ENCODE measurements around the gene APLP2.

Gene APLP2

GRCh38 chr11:130179396-130180306 is 110.0 kb downstream of the APLP2 start:
- TF ChIP-seq CTCF (IDR thresholded peaks at IDR 0.05; ENCODE audit: insufficient read depth, low read length, poor library complexity, severe bottlenecking), result no peak
- Histone ChIP-seq H3K27me3 (replicated peaks; ENCODE audit: control insufficient read depth, insufficient read depth, low read length) (peaks cover 1% of the 10 kb centered on the region; the same call in 1 of the 2 replicates), H3K4me3 (replicated peaks; ENCODE audit: low read depth, low read length) (no peak overlapping the region), H3K36me3 (ENCODE audit: control insufficient read depth, insufficient read depth, low read length) (no peaks in the 10 kb centered on the region)
- no peak for DNase-seq (ENCODE audit: extremely low read depth, insufficient read length)

GRCh38 chr11:130180491-130180890 is 110.8 kb downstream of the APLP2 start:
- Histone ChIP-seq H3K36me3 (ENCODE audit: control insufficient read depth, insufficient read depth, low read length) (no peaks in the 10 kb centered on the region), H3K27me3 (replicated peaks; ENCODE audit: control insufficient read depth, insufficient read depth, low read length) (peaks cover 1% of the 10 kb centered on the region; the same call in 1 of the 2 replicates), H3K4me3 (replicated peaks; ENCODE audit: low read depth, low read length) (no peak overlapping the region)
- DNase-seq (ENCODE audit: extremely low read depth, insufficient read length), result no peak
- TF ChIP-seq CTCF (IDR thresholded peaks at IDR 0.05; ENCODE audit: insufficient read depth, low read length, poor library complexity, severe bottlenecking), result no peak

- Histone ChIP-seq H3K4me3 (replicated peaks; ENCODE audit: low read depth, low read length) (no peak overlapping the region), H3K27me3 (replicated peaks; ENCODE audit: control insufficient read depth, insufficient read depth, low read length) (peaks cover 1% of the 10 kb centered on the region; the same call in 1 of the 2 replicates), H3K36me3 (ENCODE audit: control insufficient read depth, insufficient read depth, low read length) (no peaks in the 10 kb centered on the region)
- DNase-seq (ENCODE audit: extremely low read depth, insufficient read length), result no peak
- no peak for TF ChIP-seq CTCF (IDR thresholded peaks at IDR 0.05; ENCODE audit: insufficient read depth, low read length, poor library complexity, severe bottlenecking)
Observed at GRCh38 chr11:130180896-130181294, 111.2 kb downstream of the APLP2 start.

- Histone ChIP-seq H3K36me3 (ENCODE audit: control insufficient read depth, insufficient read depth, low read length) (no peaks in the 10 kb centered on the region), H3K4me3 (replicated peaks; ENCODE audit: low read depth, low read length) (no peak overlapping the region), H3K27me3 (replicated peaks; ENCODE audit: control insufficient read depth, insufficient read depth, low read length) (peaks cover 1% of the 10 kb centered on the region; the same call in 1 of the 2 replicates)
- TF ChIP-seq CTCF (IDR thresholded peaks at IDR 0.05; ENCODE audit: insufficient read depth, low read length, poor library complexity, severe bottlenecking), result no peak
- no peak for DNase-seq (ENCODE audit: extremely low read depth, insufficient read length)
Observed at GRCh38 chr11:130181295-130182272, 111.9 kb downstream of the APLP2 start.

GRCh38 chr11:130183878-130184610 is 114.3 kb downstream of the APLP2 start:
- Histone ChIP-seq H3K27me3 (replicated peaks; ENCODE audit: control insufficient read depth, insufficient read depth, low read length) (peaks cover 1% of the 10 kb centered on the region), H3K36me3 (ENCODE audit: control insufficient read depth, insufficient read depth, low read length) (no peaks in the 10 kb centered on the region), H3K4me3 (replicated peaks; ENCODE audit: low read depth, low read length) (no peak overlapping the region)
- no peak for TF ChIP-seq CTCF (IDR thresholded peaks at IDR 0.05; ENCODE audit: insufficient read depth, low read length, poor library complexity, severe bottlenecking)
- DNase-seq (ENCODE audit: extremely low read depth, insufficient read length), result no peak

Measured in GM06990 (cell line).